Right renal cortex interstitium (tissue), 3 donors: ENCODE results near the gene CSTF1. TPM values are rescaled to one million over a fixed set of nuclear protein-coding genes. Genes with fewer than 3 reads are reported as not detected.
"Not testable (repeated sequence)": the region's sequence is repeated elsewhere in the genome, so short reads cannot be mapped to it uniquely, and the experiment has no call there.

Source experiments
- DNase-seq, 3 donors: peaks; one replicate each; pipeline ENCODE4 v3.0.0-alpha.2; 2013; ENCODE audit warnings: low read depth in 3 of 3, low spot score in 2 of 3
- polyA plus RNA-seq, 3 donors: library from polyadenylated mRNA; unstranded; fragments of 120-200 nt; gene quantifications; one replicate each; pipeline ENCODE4 v1.2.1, GENCODE V29; 2013; ENCODE audit not compliant: insufficient read length in 3 of 3

CSTF1 gene
- polyA plus RNA-seq, 3 donors: 45.1 to 49.0 (median 48.4) TPM

GRCh38 chr20:56403465-56403864 lies 11.0 kb downstream of the CSTF1 start:
- DNase-seq: no peak

- DNase-seq: not testable (repeated sequence)
Measured at GRCh38 chr20:56405356-56405755, 12.9 kb downstream of the CSTF1 start.

GRCh38 chr20:56406910-56407309 lies 14.5 kb downstream of the CSTF1 start:
- no peak for DNase-seq

GRCh38 chr20:56409521-56409920 lies 17.1 kb downstream of the CSTF1 start:
- DNase-seq: no peak

DNA sequence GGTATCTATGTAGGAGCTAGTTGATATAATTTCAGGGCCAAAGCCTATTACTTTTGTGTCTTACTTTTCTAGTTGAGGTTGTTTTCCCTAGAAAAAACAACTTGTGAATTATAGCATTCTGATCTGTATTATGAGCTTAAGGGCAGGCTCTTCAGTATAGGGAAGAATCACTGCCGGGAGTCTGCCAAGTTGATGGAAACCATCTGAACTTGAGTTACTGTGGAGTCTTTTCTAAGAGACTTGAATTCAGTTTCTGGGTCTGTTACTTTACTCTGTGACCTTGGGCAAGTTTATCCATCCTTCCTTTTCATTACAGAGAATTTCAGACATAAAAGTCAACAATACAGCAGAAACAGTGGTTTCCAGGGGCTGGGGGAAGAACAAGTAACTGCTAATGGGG lies 17.5 kb downstream of the CSTF1 start:
- peak in 1 of 3 donors; percentile 29 for DNase-seq

- DNase-seq: not testable (repeated sequence)
Measured at GRCh38 chr20:56411287-56411686, 18.8 kb downstream of the CSTF1 start.

DNA sequence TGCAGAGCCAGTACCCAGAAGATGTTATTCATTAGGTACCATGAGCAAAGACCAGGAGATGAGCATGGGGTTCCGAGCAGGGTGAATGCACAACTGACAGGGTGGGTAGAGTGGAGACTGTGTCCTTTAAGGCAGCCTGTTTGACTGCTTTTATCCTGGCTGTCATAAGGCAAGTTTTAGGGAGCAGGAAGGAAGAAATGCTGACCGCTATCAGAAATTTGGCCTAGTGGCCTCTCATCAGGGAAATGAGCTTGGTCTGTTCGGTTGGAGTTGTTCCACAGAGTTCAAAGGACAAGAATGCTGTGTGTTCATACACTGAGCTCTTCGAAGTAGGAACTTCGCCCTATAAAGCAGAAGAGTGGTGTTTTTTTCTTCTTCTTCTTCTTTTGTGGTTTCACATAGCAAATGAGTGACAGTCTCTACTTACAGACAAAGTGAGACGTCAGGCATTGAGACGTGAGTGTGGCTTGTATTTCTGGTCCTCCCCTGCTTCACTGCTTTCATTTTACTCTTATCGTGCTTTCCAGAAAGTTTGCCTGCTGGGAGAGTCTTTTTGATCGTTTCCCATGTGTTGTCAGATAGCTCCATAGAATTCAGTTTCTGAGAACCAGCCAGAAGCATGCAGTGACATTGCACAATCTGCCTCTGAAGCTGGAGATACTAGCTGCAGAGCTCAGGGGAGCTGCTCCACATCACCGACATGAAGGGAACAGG lies 19.5 kb downstream of the CSTF1 start, which contains the start of gene CASS4:
Gene CASS4 (plus strand): TSS at position 502 of the 714 bp plus-strand sequence. CDS start 199 bp downstream, at position 701.
- peak in 2 of 3 donors; percentile 44 to 48 for DNase-seq

DNA sequence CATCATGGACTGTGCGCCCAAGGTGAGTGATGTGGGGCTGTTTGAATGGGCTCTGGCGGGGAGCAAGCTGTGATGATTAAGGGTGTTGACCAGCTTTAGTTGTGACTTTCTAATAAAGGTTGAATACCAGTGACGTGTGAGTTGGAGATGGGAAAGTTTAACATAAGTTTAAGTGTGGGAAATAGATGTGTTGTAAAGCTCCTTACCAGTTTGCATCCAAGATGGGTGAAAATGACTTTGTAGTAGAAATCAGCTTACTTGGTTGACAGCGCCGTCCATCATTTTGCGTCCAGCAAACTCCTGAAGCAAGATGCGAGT lies 20.0 kb downstream of the CSTF1 start:
- DNase-seq: no peak

GRCh38 chr20:56412949-56413348 lies 20.5 kb downstream of the CSTF1 start:
- no peak for DNase-seq

- no peak for DNase-seq
Measured at GRCh38 chr20:56414842-56415765, 22.7 kb downstream of the CSTF1 start.

GRCh38 chr20:56417402-56417801 lies 25.0 kb downstream of the CSTF1 start:
- DNase-seq: no peak

- no peak for DNase-seq
Measured at GRCh38 chr20:56417911-56418310, 25.5 kb downstream of the CSTF1 start.

GRCh38 chr20:56418385-56418861 lies 26.0 kb downstream of the CSTF1 start:
- DNase-seq: no peak

GRCh38 chr20:56420028-56420427 lies 27.6 kb downstream of the CSTF1 start:
- no peak for DNase-seq

GRCh38 chr20:56420940-56421688 lies 28.7 kb downstream of the CSTF1 start:
- no peak for DNase-seq

DNA sequence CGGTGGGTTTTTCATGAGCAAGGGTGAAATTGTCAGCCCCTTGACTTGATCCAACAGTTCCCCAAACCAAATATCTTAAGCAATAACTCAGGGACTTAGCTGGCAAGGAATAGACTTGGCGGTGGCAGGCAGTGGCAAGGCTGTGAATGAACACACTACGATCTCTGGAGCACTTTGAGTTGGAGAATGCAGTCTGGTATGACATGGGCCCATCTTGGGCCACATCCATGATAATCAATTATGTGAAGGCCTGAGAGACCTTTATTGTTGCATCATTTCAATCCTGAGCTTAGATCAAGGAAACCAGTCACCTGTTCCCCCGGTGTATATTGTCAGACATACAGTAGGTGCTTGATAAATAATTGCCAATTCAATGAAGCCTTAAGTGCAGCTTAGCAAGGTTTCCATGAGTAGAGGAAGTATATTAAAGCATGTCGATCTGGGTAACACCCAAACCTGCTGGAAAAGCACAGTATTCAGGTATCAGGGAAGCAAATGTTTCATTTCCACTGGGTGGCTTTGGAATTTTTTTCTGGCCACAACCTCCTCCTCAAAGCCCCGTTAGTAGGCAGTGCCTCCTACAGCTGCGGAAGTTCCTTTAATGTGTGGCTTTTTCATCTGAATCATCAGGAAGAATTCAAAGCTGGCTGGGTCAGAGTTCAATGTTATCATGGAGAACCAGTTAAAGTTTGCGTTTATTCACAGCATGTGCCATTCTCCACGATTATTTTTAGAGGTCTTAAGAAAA lies 29.8 kb downstream of the CSTF1 start:
- DNase-seq: no peak

GRCh38 chr20:56422824-56423189 lies 30.4 kb downstream of the CSTF1 start:
- DNase-seq: no peak

DNA sequence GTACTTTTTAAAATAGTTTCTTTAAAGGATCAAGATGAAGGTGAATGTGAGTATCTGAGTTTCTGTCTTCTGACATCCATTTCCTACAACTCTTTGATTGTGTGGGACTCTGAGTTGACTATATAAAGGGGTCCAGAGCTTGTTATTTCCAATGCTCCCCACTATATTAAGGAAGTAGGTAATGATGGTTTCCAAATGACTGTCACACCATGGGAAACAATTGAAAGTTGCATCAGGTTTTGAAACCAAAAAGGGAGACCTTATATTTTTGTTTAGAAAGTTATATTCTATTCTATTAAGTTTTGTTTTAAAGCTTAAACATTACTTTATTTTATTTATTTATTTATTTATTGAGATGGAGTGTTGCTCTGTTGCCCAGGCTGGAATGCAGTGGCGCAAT lies 30.8 kb downstream of the CSTF1 start:
- no peak for DNase-seq

- no peak for DNase-seq
Measured at GRCh38 chr20:56423886-56424285, 31.4 kb downstream of the CSTF1 start.

DNA sequence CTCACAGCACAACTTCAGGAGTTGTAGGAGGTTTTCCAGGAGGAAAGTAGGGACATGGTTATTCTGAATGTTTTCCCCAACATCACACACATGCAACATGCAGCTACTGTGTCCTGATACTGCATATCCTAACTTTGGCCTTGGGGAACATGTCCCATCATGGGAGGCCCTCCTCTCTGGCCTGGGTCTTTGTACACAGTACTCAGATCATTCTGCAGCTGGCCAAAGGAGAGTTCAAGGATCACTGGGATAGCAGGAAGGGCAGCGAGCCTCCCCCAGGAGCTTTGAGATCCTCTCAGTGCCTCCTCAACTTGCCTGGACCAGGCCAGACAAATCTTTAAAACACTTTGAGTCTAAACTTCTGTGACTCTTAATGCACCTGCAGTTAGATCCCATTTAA lies 32.5 kb downstream of the CSTF1 start:
- no peak for DNase-seq
